ENCODE measurements around the gene LY6G5B. TPM values are rescaled to one million over a fixed set of nuclear protein-coding genes. Genes with fewer than 3 reads are reported as not detected.

The LY6G5B gene
- total RNA-seq, 1 donor from 2014 or later = 20.4 TPM

Small RNAs within 50 kb of the gene (microRNA-seq; reads per million reads assigned to microRNA genes)
- 2.5 reads per million for gene MIR4646
- not detected for gene MIR6832

Other genes with a start within 250 kb of the LY6G5B start
- gene MICB, start 171.8 kb upstream of the LY6G5B start, total RNA-seq = 2.9 TPM
- not detected for gene MCCD1, start 141.0 kb upstream of the LY6G5B start, total RNA-seq
- 258 TPM for gene DDX39B, start 128.0 kb upstream of the LY6G5B start, total RNA-seq
- 4.8 TPM for gene ATP6V1G2, start 123.4 kb upstream of the LY6G5B start, total RNA-seq
- gene NFKBIL1, start 122.4 kb upstream of the LY6G5B start, total RNA-seq = 23.0 TPM
- gene LTA, start 97.7 kb upstream of the LY6G5B start, total RNA-seq = 0.27 TPM
- 0.40 TPM for gene TNF, start 94.4 kb upstream of the LY6G5B start, total RNA-seq
- gene LTB, start 87.6 kb upstream of the LY6G5B start, total RNA-seq = 4.0 TPM
- 17.7 TPM for gene LST1, start 83.7 kb upstream of the LY6G5B start, total RNA-seq
- 1.1 TPM for gene NCR3, start 77.0 kb upstream of the LY6G5B start, total RNA-seq
- gene AIF1, start 54.7 kb upstream of the LY6G5B start, total RNA-seq = 50.6 TPM
- 166 TPM for gene PRRC2A, start 49.3 kb upstream of the LY6G5B start, total RNA-seq
- gene BAG6, start 17.3 kb upstream of the LY6G5B start, total RNA-seq = 201 TPM
- 0.53 TPM for gene APOM, start 14.1 kb upstream of the LY6G5B start, total RNA-seq
- gene C6orf47, start 9.2 kb upstream of the LY6G5B start, total RNA-seq = 14.5 TPM
- gene GPANK1, start 5.0 kb upstream of the LY6G5B start, total RNA-seq = 16.7 TPM
- gene CSNK2B, start 3.9 kb upstream of the LY6G5B start, total RNA-seq = 116 TPM
- gene LY6G5C, start 11.1 kb downstream of the LY6G5B start, total RNA-seq = 2.1 TPM
- gene ABHD16A, start 33.3 kb downstream of the LY6G5B start, total RNA-seq = 46.0 TPM
- gene LY6G6F, start 36.9 kb downstream of the LY6G5B start, total RNA-seq = not detected
- gene LY6G6D, start 45.4 kb downstream of the LY6G5B start, total RNA-seq = not detected
- gene LY6G6C, start 51.8 kb downstream of the LY6G5B start, total RNA-seq = 0.71 TPM
- gene MPIG6B, start 53.4 kb downstream of the LY6G5B start, total RNA-seq = 0.62 TPM
- gene DDAH2, start 59.3 kb downstream of the LY6G5B start, total RNA-seq = 124 TPM
- 239 TPM for gene CLIC1, start 66.6 kb downstream of the LY6G5B start, total RNA-seq
- 21.2 TPM for gene MSH5, start 70.0 kb downstream of the LY6G5B start, total RNA-seq
- gene SAPCD1, start 92.7 kb downstream of the LY6G5B start, total RNA-seq = 4.9 TPM
- 0.94 TPM for gene VWA7, start 107.4 kb downstream of the LY6G5B start, total RNA-seq
- 42.3 TPM for gene VARS1, start 125.8 kb downstream of the LY6G5B start, total RNA-seq
- gene LSM2, start 137.0 kb downstream of the LY6G5B start, total RNA-seq = 30.1 TPM
- gene HSPA1L, start 145.3 kb downstream of the LY6G5B start, total RNA-seq = 2.8 TPM
- gene HSPA1A, start 145.6 kb downstream of the LY6G5B start, total RNA-seq = 195 TPM
- 181 TPM for gene HSPA1B, start 157.8 kb downstream of the LY6G5B start, total RNA-seq
- 22.1 TPM for gene NEU1, start 192.8 kb downstream of the LY6G5B start, total RNA-seq
- gene SLC44A4, start 209.0 kb downstream of the LY6G5B start, total RNA-seq = 2.1 TPM
- gene EHMT2, start 227.7 kb downstream of the LY6G5B start, total RNA-seq = 49.4 TPM
- gene ZBTB12, start 232.1 kb downstream of the LY6G5B start, total RNA-seq = 8.4 TPM